ENCODE measurements around the gene TTLL9. TPM values are rescaled to one million over a fixed set of nuclear protein-coding genes. Genes with fewer than 3 reads are reported as not detected.

Gene TTLL9
- total and polyA plus RNA-seq, 2 donors (not counting 1 experiment from before 2014, with no cell fraction given) = 0.74 to 0.76 TPM

DNA sequence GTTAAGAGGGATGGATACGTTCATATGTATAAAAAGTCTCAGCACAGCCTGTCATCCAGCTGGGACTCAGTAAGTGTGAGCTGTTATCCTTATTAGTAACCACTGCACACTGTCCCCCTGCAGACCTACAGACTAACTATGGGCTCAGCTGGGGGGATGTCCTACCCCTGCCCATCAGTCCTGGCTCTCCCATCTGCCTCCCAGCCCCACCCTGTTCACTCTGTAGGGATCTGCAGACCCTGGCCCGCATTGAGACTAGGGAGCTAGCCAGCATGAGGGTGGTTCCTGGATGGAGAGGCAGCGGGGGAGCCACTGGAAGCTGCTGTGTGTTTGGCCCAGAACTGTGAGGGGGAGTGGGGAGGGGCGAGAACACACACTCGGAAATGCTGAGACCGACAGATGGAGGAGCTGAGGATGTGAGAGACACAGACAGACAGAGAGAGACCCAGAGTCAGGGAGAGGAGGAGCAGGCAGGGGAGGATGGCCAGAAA, 114.6 kb downstream of the TTLL9 start:
- ChIA-PET CTCF (interaction anchor here (0.6 kb wide), 1 partner anchor 180 kb away, joined by 4 read pairs; no protein-coding TSS in a partner anchor), POLR2A (interaction anchor here (0.6 kb wide), 1 partner anchor 102 kb away, joined by 5 read pairs; no protein-coding TSS in a partner anchor)
- Mint-ChIP-seq H3K27me3 (peaks cover 13% of the 10 kb centered on the region), H3K4me1 (no peaks in the 10 kb centered on the region), H3K4me3 (no peak overlapping the region), H3K9me3 (ENCODE audit: insufficient read depth) (no peaks in the 10 kb centered on the region), H3K27ac (no peak overlapping the region)
- Histone ChIP-seq H3K4me2 (replicated peaks; ENCODE audit: low read depth, low read length, poor library complexity, severe bottlenecking) (no peak overlapping the region), H3K9me3 (ENCODE audit: control extremely low read depth in 1 of 3, control insufficient read depth in 2 of 3, insufficient read depth in 1 of 3, low read length in 2 of 3) (no peaks in the 10 kb centered on the region), H3K4me1 (ENCODE audit: control insufficient read depth in 2 of 2, insufficient read depth in 2 of 2, low read length in 2 of 2) (no peaks in the 10 kb centered on the region), H2AFZ (ENCODE audit: insufficient read depth, low read depth, low read length, poor library complexity, severe bottlenecking) (no peak overlapping the region), H3K4me3 (ENCODE audit: control extremely low read depth in 1 of 5, extremely low read depth in 1 of 5, insufficient read depth in 1 of 5, low read depth in 2 of 5, low read length in 4 of 5) (no peak overlapping the region), H4K20me1 (ENCODE audit: control insufficient read depth, insufficient read depth, low read length, poor library complexity, severe bottlenecking) (no peaks in the 10 kb centered on the region), H3K36me3 (replicated peaks in 1 of 2; ENCODE audit: control extremely low read depth in 1 of 2, control insufficient read depth in 1 of 2, extremely low read depth in 1 of 2, insufficient read depth in 2 of 2, low read length in 1 of 2) (no peaks in the 10 kb centered on the region), H3K27me3 (replicated peaks in 1 of 4; ENCODE audit: control extremely low read depth in 1 of 4, control insufficient read depth in 3 of 4, insufficient read depth in 4 of 4, low read length in 3 of 4) (no peaks in the 10 kb centered on the region), H3K27ac (ENCODE audit: low read length in 2 of 2) (no peak overlapping the region), H3K79me2 (ENCODE audit: control insufficient read depth, insufficient read depth, low read length) (no peaks in the 10 kb centered on the region), H3K9ac (ENCODE audit: low read length) (no peak overlapping the region)
- TF ChIP-seq CTCF (IDR thresholded peaks at IDR 0.05) = no peak
- 57% methylated on average over 5 of the region's 6 CpGs for WGBS (ENCODE audit: insufficient coverage)
- intact Hi-C loops (cut with micrococcal nuclease) = no loop called here
- no peak for ATAC-seq (ENCODE audit: low read depth)
- no peak for DNase-seq

DNA sequence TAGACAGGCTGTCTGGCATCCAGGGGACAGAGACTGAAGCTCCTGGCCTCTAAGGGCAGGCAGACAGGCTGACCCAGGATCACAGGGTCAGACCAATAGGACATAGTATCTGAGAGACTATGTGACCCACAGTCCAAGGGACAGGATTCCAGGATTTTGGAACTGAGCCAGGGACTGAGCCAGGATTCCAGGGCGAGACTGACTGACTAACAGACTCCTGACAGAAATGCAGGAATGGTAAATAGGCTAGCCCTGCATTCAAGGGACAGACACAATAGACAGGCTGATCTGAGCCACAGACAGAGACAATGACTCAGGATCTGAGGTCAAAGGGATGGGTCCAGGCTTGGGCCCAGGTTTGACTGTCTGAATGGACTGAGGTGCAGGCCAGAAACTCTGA, 117.3 kb downstream of the TTLL9 start:
- Histone ChIP-seq H3K4me1 (ENCODE audit: control insufficient read depth in 2 of 2, insufficient read depth in 2 of 2, low read length in 2 of 2) (no peaks in the 10 kb centered on the region), H3K27me3 (replicated peaks in 1 of 4; ENCODE audit: control extremely low read depth in 1 of 4, control insufficient read depth in 3 of 4, insufficient read depth in 4 of 4, low read length in 3 of 4) (peaks cover 0 to 1% (median 0%) of the 10 kb centered on the region in 4 experiments), H3K9me3 (ENCODE audit: control extremely low read depth in 1 of 3, control insufficient read depth in 2 of 3, insufficient read depth in 1 of 3, low read length in 2 of 3) (no peaks in the 10 kb centered on the region), H3K27ac (ENCODE audit: low read length in 2 of 2) (no peak overlapping the region), H3K9ac (ENCODE audit: low read length) (no peak overlapping the region), H3K79me2 (ENCODE audit: control insufficient read depth, insufficient read depth, low read length) (no peaks in the 10 kb centered on the region), H4K20me1 (ENCODE audit: control insufficient read depth, insufficient read depth, low read length, poor library complexity, severe bottlenecking) (no peaks in the 10 kb centered on the region), H2AFZ (ENCODE audit: insufficient read depth, low read depth, low read length, poor library complexity, severe bottlenecking) (no peak overlapping the region), H3K4me2 (replicated peaks; ENCODE audit: low read depth, low read length, poor library complexity, severe bottlenecking) (no peak overlapping the region), H3K36me3 (replicated peaks in 1 of 2; ENCODE audit: control extremely low read depth in 1 of 2, control insufficient read depth in 1 of 2, extremely low read depth in 1 of 2, insufficient read depth in 2 of 2, low read length in 1 of 2) (no peaks in the 10 kb centered on the region), H3K4me3 (ENCODE audit: control extremely low read depth in 1 of 5, extremely low read depth in 1 of 5, insufficient read depth in 1 of 5, low read depth in 2 of 5, low read length in 4 of 5) (no peak overlapping the region)
- CTCF ChIA-PET = no interaction called here
- ATAC-seq (ENCODE audit: low read depth) (no peak), DNase-seq (no peak)
- no peak for TF ChIP-seq CTCF (IDR thresholded peaks at IDR 0.05)
- no peak for TF ChIP-seq EZH2 (IDR thresholded peaks at IDR 0.05; ENCODE audit: borderline replicate concordance, insufficient read depth, low read depth, low read length, poor library complexity, severe bottlenecking)
- Mint-ChIP-seq H3K27me3 (peaks cover 10% of the 10 kb centered on the region), H3K4me3 (no peak overlapping the region), H3K27ac (no peak overlapping the region), H3K4me1 (no peaks in the 10 kb centered on the region), H3K9me3 (ENCODE audit: insufficient read depth) (no peaks in the 10 kb centered on the region)
- POLR2A ChIA-PET = no interaction called here
- WGBS (ENCODE audit: insufficient coverage) = 87% methylated on average over 1 of the region's 1 CpG
- intact Hi-C loops (cut with micrococcal nuclease) = no loop called here

All from B cell (primary cell).